ENCODE measurements around the gene DCLK2. TPM values are rescaled to one million over a fixed set of nuclear protein-coding genes. Genes with fewer than 3 reads are reported as not detected.

Gene DCLK2
- total and polyA plus RNA-seq, 2 of the 8 experiments (the other 6 are each of a cell fraction or from before 2014, with no cell fraction given), result 0.32 to 0.37 TPM

GRCh38 chr4:150063128-150063527 lies 15.1 kb upstream of the DCLK2 start:
- no peak for DNase-seq (ENCODE audit: low read depth in 1 of 2, low spot score in 2 of 2)
- Histone ChIP-seq H3K56ac (replicated peaks; ENCODE audit: insufficient read length, low read depth, low read length) (no peak overlapping the region), H2BK20ac (ENCODE audit: low read length) (no peak overlapping the region), H3K9ac (replicated peaks in 1 of 4; ENCODE audit: extremely low read depth in 1 of 4, low read depth in 3 of 4, low read length in 3 of 4) (no peak overlapping the region), H3K9me3 (ENCODE audit: insufficient read depth in 2 of 2, low read depth in 1 of 2, low read length in 1 of 2) (no peaks in the 10 kb centered on the region), H3K23me2 (ENCODE audit: low read depth, low read length) (no peaks in the 10 kb centered on the region), H3K27me3 (replicated peaks in 1 of 4; ENCODE audit: control insufficient read depth in 3 of 4, extremely low read depth in 1 of 4, insufficient read depth in 3 of 4, low read length in 3 of 4) (no peaks in the 10 kb centered on the region), H2AFZ (ENCODE audit: low read length) (no peak overlapping the region), H2BK15ac (ENCODE audit: low read length) (no peak overlapping the region), H3K27ac (ENCODE audit: low read depth, low read length) (no peak overlapping the region), H3K36me3 (ENCODE audit: control insufficient read depth in 2 of 4, insufficient read depth in 4 of 4, low read length in 3 of 4) (no peaks in the 10 kb centered on the region), H4K91ac (replicated peaks; ENCODE audit: insufficient read length, low read length) (no peak overlapping the region), H3K23ac (ENCODE audit: insufficient read length) (no peak overlapping the region), H3K4me2 (ENCODE audit: insufficient read depth in 1 of 2, low read depth in 2 of 2, low read length in 2 of 2) (no peak overlapping the region), H3K79me1 (ENCODE audit: low read depth, low read length) (no peaks in the 10 kb centered on the region), H3K14ac (ENCODE audit: insufficient read length) (no peak overlapping the region), H3K4me3 (ENCODE audit: extremely low read depth in 1 of 4, insufficient read depth in 2 of 4, low read depth in 3 of 4, low read length in 4 of 4) (no peak overlapping the region), H4K5ac (ENCODE audit: insufficient read length, low read depth, low read length) (no peak overlapping the region), H4K8ac (ENCODE audit: extremely low read depth, insufficient read depth, low read length) (no peak overlapping the region), H3K18ac (ENCODE audit: extremely low read depth, low read length) (no peak overlapping the region), H3K4ac (replicated peaks; ENCODE audit: insufficient read length, low read depth, low read length) (no peak overlapping the region), H2BK12ac (ENCODE audit: low read depth, low read length) (no peak overlapping the region), H3K79me2 (ENCODE audit: control insufficient read depth in 1 of 2, insufficient read depth in 2 of 2, low read length in 2 of 2) (no peaks in the 10 kb centered on the region), H2BK120ac (replicated peaks; ENCODE audit: low read depth, low read length) (no peak overlapping the region), H2AK5ac (ENCODE audit: low read depth, low read length) (no peak overlapping the region), H2BK5ac (ENCODE audit: low read depth, low read length) (no peak overlapping the region), H4K20me1 (replicated peaks in 1 of 2; ENCODE audit: control insufficient read depth in 1 of 2, insufficient read depth in 2 of 2, low read length in 2 of 2) (no peaks in the 10 kb centered on the region), H3K4me1 (replicated peaks in 1 of 4; ENCODE audit: control insufficient read depth in 3 of 4, insufficient read depth in 4 of 4, low read length in 3 of 4) (no peaks in the 10 kb centered on the region)
- no peak for FAIRE-seq
- POLR2A ChIA-PET (ENCODE audit: partially characterized antibody), result no interaction called here
- TF ChIP-seq ATF2 (IDR thresholded peaks at IDR 0.05; ENCODE audit: low read length), result no peak
- TF ChIP-seq CBX8 (IDR thresholded peaks at IDR 0.05; ENCODE audit: borderline replicate concordance, low read depth, low read length), result no peak
- TF ChIP-seq RFX5 (IDR thresholded peaks at IDR 0.05; ENCODE audit: borderline replicate concordance, low read depth, low read length), result no peak
- TF ChIP-seq SP2 (IDR thresholded peaks at IDR 0.05; ENCODE audit: low read length), result no peak
- no peak for TF ChIP-seq SAP30 (IDR thresholded peaks at IDR 0.05; ENCODE audit: insufficient read depth, insufficient replicate concordance, low read length)
- TF ChIP-seq SIX5 (IDR thresholded peaks at IDR 0.05; ENCODE audit: low read depth, low read length), result no peak
- no peak for TF ChIP-seq EGR1 (IDR thresholded peaks at IDR 0.05; ENCODE audit: borderline replicate concordance, low read depth, low read length)
- CTCF ChIA-PET (ENCODE audit: partially characterized antibody), result interaction anchor here (1.4 kb wide), 1 partner anchor 179 kb away, joined by 4 read pairs; no protein-coding TSS in a partner anchor
